Right renal pelvis (tissue), 4 donors: ENCODE data around the gene TMEM190. TPM values are rescaled to one million over a fixed set of nuclear protein-coding genes. Genes with fewer than 3 reads are reported as not detected.
"Not testable (repeated sequence)": the region's sequence is repeated elsewhere in the genome, so short reads cannot be mapped to it uniquely, and the experiment has no call there.

ENCODE experiments used
- DNase-seq, 4 donors: peaks; one replicate each; pipeline ENCODE4 v3.0.0-alpha.2; 2013; ENCODE audit warnings: low read depth in 4 of 4, low spot score in 3 of 4, missing footprints in 1 of 4
- polyA plus RNA-seq, 4 donors: library from polyadenylated mRNA; unstranded; fragments of 120-200 nt; gene quantifications; one replicate each; pipeline ENCODE4 v1.2.1, GENCODE V29; 2013; ENCODE audit not compliant: insufficient read length in 4 of 4

TMEM190 gene
- polyA plus RNA-seq, 4 donors, result 0.47 to 0.56 TPM; not detected in 2

DNA sequence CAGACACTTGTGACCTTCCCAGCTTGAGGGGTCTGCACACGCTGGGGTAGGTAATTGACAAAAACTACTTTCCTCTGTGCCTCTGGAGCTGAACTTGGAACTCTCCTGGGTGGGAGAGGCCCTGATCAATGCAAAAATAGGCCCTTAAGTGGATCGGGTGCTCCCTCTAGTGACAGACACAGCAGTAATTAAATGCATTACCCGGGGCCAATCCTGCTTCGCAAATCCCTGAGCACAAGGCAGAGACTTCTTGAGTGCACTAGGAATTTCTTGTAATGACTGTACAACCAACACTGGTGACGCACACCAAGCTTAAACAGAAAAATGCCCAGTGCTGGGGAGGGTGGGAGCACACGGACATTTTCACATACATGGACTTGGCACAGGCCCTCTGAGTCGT lies 41.6 kb downstream of the TMEM190 start:
- DNase-seq, result peak; percentile 59 to 68 (median 68)

- DNase-seq, result no peak
These were observed 42.5 kb downstream of the TMEM190 start for GRCh38 chr19:55419103-55419502.

DNA sequence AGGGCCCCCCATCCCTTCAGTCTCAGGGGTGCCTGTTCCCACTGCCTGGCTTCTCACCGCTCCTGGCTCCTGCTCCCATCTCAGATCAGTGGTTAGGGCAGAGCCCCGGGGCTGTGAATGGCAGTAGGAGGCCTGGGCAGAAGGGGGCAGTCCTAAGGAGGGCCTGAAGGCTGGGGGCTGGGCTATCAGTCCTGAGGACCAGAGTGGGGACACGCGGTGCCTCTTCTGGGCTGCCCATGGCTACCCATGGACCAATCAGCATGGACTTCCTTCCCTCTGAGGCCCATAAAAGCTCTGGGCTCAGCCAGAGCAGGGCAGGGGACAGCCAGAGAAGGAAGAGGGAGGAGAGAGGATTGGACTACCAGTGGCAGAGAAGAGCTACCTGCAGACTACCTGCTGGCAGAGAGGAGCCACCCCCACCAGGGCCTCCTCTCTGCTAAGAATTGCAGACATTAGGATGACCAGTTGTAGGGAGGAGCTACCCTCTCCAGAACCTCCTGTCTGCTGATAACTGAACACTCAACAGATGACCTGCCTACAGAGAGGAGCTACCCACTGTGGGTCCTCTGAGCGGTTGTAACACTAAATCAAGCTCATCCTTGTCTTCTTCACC lies 43.1 kb downstream of the TMEM190 start:
- no peak for DNase-seq

GRCh38 chr19:55421281-55421680 lies 44.7 kb downstream of the TMEM190 start:
- not testable (repeated sequence) for DNase-seq

- DNase-seq, result no peak
These were observed 46.8 kb downstream of the TMEM190 start for GRCh38 chr19:55423225-55424005.

GRCh38 chr19:55424518-55424917 lies 47.9 kb downstream of the TMEM190 start:
- DNase-seq, result no peak

DNA sequence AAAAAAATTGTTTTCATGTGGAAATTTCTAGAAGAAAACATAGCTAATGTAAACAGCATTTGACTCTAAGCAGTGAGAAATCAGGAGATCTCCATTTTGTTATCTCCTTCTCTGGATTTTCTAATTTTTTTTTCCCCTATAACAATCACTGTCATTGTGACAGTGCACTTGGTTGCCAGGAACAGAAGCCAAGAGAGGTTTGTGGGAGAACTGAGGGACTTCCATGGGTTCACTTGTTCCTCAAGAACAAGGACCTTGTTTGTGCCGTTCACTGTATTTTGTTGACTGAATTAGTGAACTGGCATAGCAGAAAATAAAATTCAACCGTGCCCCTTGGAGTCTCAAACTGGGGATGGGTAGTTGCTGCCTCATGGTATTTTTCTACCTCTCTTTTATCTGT lies 49.4 kb downstream of the TMEM190 start:
- DNase-seq, result no peak

Other genes with a start within 250 kb of the TMEM190 start
- gene TNNT1, start 227.6 kb upstream of the TMEM190 start, polyA plus RNA-seq, result 1 to 10 TPM; 2.9 to 6.0 (median 4.4) TPM
- 1 to 10 TPM; 3.1 to 5.3 (median 3.9) TPM for gene TNNI3, start 219.1 kb upstream of the TMEM190 start, polyA plus RNA-seq
- gene DNAAF3, start 210.2 kb upstream of the TMEM190 start, polyA plus RNA-seq, result 10 to 100 TPM in 1 of 4 donors, 1 to 10 TPM in 3; 8.1 to 10.9 (median 8.3) TPM
- gene SYT5, start 196.5 kb upstream of the TMEM190 start, polyA plus RNA-seq, result under 1 TPM; 0.13 to 0.56 (median 0.29) TPM
- under 1 TPM in 3 of 4 donors, not detected in 1; 0.10 to 0.49 (median 0.27) TPM for gene PTPRH, start 167.3 kb upstream of the TMEM190 start, polyA plus RNA-seq
- gene TMEM86B, start 148.1 kb upstream of the TMEM190 start, polyA plus RNA-seq, result 1 to 10 TPM; 2.9 to 4.5 (median 3.9) TPM
- gene PPP6R1, start 117.8 kb upstream of the TMEM190 start, polyA plus RNA-seq, result 10 to 100 TPM; 38.9 to 50.9 (median 44.2) TPM
- 10 to 100 TPM; 25.7 to 47.7 (median 29.7) TPM for gene HSPBP1, start 96.7 kb upstream of the TMEM190 start, polyA plus RNA-seq
- gene BRSK1, start 92.8 kb upstream of the TMEM190 start, polyA plus RNA-seq, result 10 to 100 TPM; 14.1 to 16.7 (median 16.2) TPM
- 1 to 10 TPM in 3 of 4 donors, under 1 TPM in 1; 0.72 to 1.6 (median 1.4) TPM for gene TMEM150B, start 51.5 kb upstream of the TMEM190 start, polyA plus RNA-seq
- 10 to 100 TPM; 14.0 to 25.5 (median 16.9) TPM for gene KMT5C, start 37.0 kb upstream of the TMEM190 start, polyA plus RNA-seq
- gene COX6B2, start 22.1 kb upstream of the TMEM190 start, polyA plus RNA-seq, result 1 to 10 TPM in 1 of 4 donors, under 1 TPM in 3; 0.45 to 1.5 (median 0.72) TPM
- under 1 TPM; 0.10 to 0.25 (median 0.16) TPM for gene GARIN5B, start 13.6 kb upstream of the TMEM190 start, polyA plus RNA-seq
- 1 to 10 TPM; 1.0 to 1.8 (median 1.5) TPM for gene IL11, start 6.4 kb upstream of the TMEM190 start, polyA plus RNA-seq
- 1 to 10 TPM in 1 of 4 donors, under 1 TPM in 3; 0.22 to 1.6 (median 0.62) TPM for gene TMEM238, start 7.5 kb downstream of the TMEM190 start, polyA plus RNA-seq
- gene RPL28, start 9.1 kb downstream of the TMEM190 start, polyA plus RNA-seq, result 1,000 to 10,000 TPM in 1 of 4 donors, 100 to 1,000 TPM in 3; 895 to 1,455 (median 919) TPM
- 10 to 100 TPM; 42.6 to 69.0 (median 48.9) TPM for gene UBE2S, start 31.0 kb downstream of the TMEM190 start, polyA plus RNA-seq
- under 1 TPM; 0.10 to 0.14 (median 0.13) TPM for gene SHISA7, start 66.5 kb downstream of the TMEM190 start, polyA plus RNA-seq
- 10 to 100 TPM; 35.2 to 54.6 (median 38.7) TPM for gene ISOC2, start 84.8 kb downstream of the TMEM190 start, polyA plus RNA-seq
- gene C19orf85, start 87.9 kb downstream of the TMEM190 start, polyA plus RNA-seq, result not detected
- 1 to 10 TPM; 3.2 to 5.4 (median 3.6) TPM for gene ZNF628, start 99.8 kb downstream of the TMEM190 start, polyA plus RNA-seq
- 10 to 100 TPM; 43.6 to 68.7 (median 51.3) TPM for gene NAT14, start 108.4 kb downstream of the TMEM190 start, polyA plus RNA-seq
- gene SSC5D, start 111.6 kb downstream of the TMEM190 start, polyA plus RNA-seq, result 1 to 10 TPM; 1.6 to 2.9 (median 2.3) TPM
- gene SBK2, start 160.3 kb downstream of the TMEM190 start, polyA plus RNA-seq, result under 1 TPM; 0.62 to 0.97 (median 0.67) TPM
- under 1 TPM in 2 of 4 donors, not detected in 2; 0.13 to 0.28 TPM for gene SBK3, start 168.7 kb downstream of the TMEM190 start, polyA plus RNA-seq
- gene ZNF579, start 204.0 kb downstream of the TMEM190 start, polyA plus RNA-seq, result 10 to 100 TPM; 14.4 to 21.1 (median 18.3) TPM
- 10 to 100 TPM; 19.6 to 23.0 (median 20.3) TPM for gene FIZ1, start 222.7 kb downstream of the TMEM190 start, polyA plus RNA-seq
- gene ZNF524, start 223.5 kb downstream of the TMEM190 start, polyA plus RNA-seq, result 10 to 100 TPM in 1 of 4 donors, 1 to 10 TPM in 3; 7.7 to 12.0 (median 8.8) TPM
- gene ZNF865, start 228.8 kb downstream of the TMEM190 start, polyA plus RNA-seq, result 10 to 100 TPM in 1 of 4 donors, 1 to 10 TPM in 3; 7.3 to 12.7 (median 7.8) TPM
- gene ZNF784, start 247.7 kb downstream of the TMEM190 start, polyA plus RNA-seq, result 10 to 100 TPM in 3 of 4 donors, 1 to 10 TPM in 1; 9.2 to 13.5 (median 11.2) TPM